T follicular helper cell (primary cell): ENCODE data around the gene CACUL1.
"Not testable (repeated sequence)": the region's sequence is repeated elsewhere in the genome, so short reads cannot be mapped to it uniquely, and the experiment has no call there.

ENCODE experiments used
- DNase-seq: peaks from one replicate; pipeline ENCODE4 v3.0.0-alpha.2; 2020; ENCODE audit warnings: low read depth

Gene CACUL1

DNA sequence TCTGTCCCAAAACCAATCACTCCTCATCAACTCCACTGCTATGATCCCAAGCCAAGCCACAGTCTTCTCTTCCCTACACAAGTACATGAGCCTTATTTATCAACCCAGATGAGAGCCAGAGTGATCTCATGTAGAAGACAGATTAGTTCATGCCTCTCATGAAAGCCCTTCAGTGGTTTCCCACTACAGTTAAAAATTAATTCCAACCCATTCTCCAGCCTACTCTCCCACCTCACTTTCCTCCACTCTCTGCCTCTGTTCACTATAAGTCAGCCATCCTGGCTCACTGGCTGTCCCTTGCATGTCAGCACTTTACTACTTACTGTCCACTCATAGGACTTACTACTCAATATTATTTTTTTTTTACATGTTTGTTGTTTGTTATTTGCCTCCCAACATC lies 67.3 kb downstream of the CACUL1 start:
- DNase-seq, result no peak

DNA sequence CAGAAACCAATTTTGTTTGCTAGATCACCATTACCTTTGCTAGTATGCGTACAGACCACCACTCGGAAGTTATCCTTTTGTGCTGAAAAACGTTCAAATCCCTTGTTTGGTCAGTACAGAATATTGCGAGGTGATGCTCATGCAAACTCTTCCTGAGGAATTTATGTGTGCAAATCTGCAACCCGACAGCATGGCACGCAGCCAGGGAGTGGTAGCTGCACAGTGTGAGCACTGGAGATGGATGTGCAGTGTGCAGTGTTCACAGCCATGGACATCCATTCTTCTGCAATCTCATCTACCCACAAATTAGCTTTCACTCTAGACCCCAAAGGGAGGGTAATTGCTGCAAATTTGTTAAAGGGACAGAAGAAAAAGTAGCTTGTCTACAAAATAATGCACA lies 72.2 kb downstream of the CACUL1 start:
- no peak for DNase-seq

DNA sequence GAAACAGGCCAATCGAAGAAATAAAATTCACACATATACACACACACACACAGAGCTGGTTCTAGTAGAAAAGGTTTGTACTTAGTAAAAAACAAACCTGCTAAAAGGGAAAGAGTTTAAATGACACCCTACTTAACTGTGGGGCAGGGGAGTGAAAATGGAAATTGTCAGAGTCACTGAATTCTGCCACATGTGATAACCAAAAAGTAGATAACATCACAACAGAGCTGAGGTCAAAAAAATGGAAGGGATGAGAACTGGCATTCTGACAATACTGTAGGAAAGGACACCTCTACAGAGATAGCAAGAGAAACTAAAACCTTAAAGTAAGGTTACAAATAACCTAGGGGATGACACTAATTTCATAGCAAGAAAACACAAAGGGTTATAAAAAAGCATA lies 74.6 kb downstream of the CACUL1 start:
- DNase-seq, result no peak

DNA sequence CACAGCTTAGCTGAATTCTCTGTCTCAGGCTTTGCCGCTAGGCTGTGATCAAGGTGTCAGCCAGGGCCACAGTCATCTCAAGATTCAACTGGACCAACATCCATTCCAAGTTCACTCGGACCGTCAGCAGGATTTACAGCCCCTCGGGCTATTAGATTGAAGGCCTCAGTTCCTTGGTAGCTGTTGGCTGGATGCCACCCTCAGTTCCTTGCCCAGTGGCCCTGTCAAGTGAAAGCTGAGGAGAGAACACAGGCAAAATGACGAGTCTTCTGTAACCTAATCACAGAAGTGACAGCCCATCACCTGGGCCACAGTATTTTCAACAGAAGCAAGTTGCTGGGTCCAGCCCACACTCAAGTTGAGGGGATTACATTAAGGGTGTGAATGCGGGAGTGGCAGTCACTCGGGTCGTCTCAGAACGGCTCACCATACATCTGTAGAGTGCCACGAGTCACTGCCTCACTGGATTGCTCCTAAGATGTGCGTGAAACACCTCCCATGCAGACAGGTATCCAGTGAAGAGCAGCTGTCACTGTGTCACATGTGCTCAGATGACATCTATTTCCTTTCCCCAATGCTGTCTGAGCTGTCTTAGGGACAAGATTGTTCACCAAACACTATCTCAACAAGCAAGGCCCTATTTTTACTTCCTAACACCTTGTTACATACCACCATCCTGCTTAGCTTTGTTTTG lies 80.4 kb downstream of the CACUL1 start:
- DNase-seq, result no peak

DNA sequence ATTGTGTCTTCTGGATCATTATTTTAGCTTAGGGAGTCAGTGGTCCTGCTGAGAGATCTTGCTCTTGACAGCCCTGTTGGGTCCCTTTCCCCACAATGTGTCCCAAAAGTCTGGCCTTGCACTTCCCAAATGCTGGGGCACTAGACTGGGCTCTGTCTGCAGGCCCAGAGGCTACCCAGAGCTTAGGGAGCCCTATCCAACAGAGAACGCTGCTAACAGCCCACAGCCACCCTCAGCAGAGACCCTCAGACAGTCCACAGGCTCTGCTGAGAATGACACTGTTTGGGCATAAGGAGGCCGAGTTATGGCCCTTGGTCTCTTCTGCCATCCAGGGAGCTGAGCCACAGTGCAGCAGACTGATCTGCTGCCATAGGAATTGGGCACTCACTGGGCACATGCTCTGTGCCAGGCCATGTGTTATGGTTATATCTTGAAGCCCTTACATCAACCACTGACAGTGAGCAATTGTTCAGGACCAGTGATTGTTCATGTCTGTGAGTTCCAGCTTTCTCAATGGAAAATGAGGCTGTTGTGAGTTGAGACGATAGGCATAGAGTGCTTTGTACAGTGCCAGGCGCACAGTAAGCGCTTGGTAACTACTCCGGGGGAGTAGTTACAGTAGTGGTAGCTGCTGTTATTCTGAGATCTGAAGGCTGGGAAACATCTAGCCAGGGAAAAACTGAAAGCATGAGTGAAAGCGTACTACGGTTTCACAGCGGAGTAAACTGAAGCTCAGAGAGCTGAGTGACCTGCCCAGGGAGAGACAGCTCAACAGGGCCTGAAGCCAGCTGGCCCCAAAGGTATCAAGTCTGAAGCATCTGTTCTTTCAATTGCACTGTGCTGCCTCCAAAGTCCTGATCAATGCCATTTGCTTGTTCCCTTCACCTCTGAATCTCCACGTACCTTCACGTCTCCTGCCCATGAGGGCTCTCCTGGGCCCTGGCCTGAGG lies 81.7 kb downstream of the CACUL1 start:
- DNase-seq, result no peak

DNA sequence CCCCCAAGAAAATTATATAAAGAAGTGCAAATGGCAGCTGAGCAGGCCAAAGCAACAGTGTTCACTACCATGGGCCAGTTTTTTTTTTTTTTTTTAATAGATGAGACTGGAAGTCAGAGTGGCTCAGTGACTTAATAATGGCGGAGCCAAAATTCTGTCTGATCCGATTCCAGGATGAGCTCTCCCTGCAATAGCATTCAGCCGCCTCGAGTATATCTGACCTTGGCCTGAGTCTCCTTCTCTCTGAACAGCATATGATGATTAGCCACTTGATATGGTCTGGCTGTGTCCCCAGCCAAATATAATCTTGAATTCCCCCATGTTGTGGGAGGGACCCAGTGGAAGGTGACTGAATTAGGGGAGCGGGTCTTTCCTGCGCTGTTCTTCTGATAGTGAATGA lies 82.6 kb downstream of the CACUL1 start:
- no peak for DNase-seq

DNA sequence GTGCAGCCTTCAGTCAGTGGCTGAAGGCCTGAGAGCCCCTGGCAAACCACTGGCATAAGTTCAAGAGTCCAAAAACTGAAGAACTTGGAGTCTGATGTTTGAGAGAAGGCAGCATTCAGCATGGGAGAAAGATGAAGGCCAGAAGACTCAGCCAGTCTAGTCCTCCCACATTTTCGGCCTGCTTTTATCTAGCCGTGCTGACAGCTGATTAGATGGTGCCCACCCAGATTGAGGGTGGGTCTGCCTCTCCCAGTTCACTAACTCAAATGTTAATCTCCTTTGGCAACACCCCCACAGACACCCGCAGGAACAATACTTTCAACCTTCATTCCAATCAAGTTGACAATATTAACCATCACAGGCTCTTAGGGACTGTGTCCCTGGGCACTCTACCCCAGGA lies 83.5 kb downstream of the CACUL1 start:
- not testable (repeated sequence) for DNase-seq

DNA sequence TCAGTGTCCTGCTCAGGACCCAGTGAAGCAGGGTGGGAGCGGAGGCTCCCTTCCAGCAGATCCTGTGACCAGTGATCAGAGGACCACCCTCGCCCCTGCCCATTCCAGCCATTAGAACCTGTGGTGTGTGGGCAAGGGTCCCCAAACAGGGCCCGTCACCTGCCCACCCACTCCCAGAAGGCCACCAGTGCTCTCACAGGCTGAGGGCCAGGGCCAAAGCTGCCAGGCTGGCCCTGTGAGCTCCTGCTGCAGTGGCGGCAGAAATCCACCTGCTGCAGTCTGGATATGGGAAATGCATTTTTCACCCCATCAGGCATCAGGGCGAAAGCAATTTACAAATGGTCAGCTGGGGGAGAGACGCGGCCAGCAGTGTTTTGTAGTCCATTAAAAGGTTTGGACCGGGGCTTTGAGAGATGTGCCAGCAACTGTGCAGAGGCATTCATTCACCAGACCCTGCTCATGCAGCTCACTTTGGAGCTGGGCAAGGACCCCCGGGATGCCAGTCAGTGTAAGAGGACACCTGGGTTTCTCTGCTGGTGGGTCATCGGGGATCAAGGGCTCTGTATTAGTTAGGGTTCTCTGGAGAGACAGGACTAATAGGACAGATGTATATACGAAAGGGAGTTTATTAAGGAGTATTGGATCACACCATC lies 84.2 kb downstream of the CACUL1 start:
- no peak for DNase-seq

DNA sequence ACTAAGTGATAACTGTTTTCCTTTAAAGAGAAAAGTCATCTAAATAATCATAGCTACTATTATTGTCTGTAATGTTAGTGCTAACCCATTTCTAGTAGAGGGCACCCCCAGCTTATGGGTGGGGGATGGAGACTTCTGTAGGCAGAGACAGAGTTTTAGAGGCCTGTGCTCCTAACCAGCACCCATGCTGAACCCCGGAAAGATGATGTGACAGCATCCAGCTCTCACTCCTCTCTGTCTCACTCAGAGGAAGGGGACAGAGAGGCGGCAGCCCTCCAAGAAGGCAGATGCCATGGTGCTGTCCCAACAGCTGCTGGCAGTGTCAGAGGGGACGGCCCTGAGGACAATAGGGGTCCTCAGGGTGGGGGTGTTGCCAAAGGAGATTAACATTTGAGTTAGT lies 84.9 kb downstream of the CACUL1 start:
- DNase-seq, result no peak

DNA sequence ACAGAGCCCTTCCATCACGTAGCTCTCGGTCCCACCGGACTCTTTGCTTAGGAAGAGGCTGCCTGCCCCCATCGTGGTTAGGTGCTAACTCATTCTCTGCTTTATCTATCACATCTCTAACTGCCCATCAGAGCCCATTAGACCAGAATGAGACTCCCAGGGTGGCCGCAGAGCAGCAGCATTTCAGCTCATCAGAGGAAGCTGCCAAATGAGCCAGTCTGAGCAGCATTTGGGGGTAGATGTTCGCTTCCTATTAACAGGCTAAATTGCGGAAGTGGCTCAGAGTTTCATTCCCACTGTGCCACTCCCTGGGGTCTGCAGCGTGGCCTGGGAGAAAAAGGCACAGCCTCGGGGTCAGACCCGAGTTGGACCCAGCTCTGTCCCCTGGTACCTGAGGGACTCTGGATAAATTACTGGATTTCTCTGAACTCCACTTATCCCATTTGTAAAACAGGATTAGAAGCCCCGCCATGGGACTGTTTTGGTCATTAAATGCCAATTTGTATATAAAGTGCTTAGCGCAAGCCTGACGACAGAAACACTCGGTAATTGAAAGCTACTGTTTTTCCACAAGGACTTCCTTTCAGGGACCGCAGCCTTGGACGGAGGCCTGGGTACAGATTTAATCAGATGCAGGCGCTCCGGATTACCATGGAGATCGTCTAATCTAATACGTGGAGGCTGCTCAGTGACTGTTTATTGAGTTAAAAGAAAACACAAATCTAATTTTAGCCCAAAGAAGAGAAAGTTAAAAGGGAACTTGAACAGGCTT lies 85.6 kb downstream of the CACUL1 start:
- DNase-seq, result no peak

DNA sequence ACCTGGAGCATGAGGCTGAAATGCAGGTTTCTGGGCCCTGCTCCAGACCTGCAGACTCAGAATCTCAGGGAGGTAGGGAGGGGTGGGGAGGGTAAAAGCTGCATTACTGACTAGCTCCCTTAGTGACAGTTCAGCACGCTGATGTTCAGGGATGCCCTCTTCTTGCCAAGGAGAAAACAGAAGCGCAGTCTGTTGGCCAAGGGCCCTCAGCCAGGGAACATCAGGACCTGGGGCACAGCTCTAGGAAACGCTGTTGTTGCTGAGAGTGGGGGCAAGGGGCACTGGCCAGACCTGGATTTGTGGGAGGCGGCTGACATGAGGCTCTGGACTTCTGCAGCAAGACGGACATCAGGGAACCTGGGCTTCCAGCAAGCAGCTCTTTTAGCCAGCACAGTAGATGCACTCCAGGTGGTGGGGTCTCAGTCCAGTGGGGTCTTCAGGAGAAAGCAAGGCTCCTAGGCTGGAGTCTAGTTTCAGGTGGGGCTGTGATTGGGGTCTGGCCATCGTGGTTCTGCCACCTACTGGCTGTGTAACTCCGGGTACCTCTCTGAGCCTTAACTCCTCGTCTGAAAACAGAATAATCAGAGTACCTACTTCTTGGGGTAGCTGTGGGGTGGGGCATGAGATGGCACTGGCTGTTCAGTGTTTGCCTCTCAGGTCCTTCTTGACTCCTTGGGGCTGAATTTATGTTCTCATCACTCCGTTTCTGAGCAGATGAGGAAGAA lies 86.4 kb downstream of the CACUL1 start:
- DNase-seq, result no peak

DNA sequence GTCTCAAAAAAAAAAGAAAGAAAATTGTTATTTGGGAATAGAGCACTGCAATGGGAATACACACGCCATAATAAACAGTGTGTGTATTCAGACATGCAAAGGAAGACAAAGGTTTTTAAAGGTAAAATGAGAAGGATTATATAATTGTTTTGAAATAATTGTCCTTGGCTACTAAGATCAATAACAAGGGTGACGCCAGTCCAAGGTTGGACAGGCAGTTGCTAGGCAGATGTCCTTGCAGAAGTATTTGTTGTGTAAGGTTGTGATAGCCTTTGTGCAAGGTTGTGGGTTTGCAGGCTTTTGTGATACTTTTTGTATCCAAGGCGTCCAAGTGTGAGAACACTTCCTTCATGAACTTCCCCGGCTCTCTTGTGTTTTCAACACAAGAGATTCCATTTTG lies 87.0 kb downstream of the CACUL1 start:
- no peak for DNase-seq

DNA sequence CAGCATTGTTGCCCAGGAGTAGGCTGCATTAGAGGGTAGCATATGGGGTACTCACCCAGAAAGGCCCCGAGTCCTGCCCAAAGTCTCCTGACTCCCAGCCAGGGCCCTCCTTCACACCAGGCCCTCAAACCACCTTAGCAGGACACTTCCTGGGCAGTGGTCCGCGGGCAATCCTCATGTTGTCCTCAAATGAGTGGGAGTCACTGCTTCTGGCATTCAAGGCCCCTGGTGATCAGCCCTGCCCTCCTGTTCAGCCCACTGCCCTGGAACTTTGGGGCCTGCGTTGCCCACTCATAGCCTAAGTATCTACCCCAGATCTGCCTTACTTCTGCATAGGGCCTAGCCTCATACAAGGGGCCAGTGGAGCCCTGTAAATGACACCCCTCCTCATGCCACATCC lies 88.4 kb downstream of the CACUL1 start:
- DNase-seq, result no peak

DNA sequence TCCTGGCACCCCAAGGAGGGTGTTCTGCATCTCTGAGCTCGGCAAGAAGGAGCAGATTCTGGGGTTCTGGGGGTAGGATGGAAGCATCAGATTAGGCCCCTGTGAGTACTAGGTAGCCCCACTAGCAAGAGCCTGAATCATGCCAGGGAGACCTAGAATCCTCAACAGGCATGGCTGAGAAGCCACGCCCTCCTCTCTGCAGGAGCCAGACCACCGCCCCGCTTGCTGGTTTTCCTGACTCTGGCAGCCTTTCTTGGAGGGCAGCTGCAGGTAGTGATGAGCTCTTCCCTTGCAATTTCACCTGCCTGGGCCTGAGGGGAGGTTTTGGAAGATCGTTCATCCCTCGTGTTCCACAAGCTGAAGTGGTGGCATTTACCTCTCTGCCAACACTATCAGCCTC lies 90.4 kb downstream of the CACUL1 start:
- DNase-seq, result no peak

DNA sequence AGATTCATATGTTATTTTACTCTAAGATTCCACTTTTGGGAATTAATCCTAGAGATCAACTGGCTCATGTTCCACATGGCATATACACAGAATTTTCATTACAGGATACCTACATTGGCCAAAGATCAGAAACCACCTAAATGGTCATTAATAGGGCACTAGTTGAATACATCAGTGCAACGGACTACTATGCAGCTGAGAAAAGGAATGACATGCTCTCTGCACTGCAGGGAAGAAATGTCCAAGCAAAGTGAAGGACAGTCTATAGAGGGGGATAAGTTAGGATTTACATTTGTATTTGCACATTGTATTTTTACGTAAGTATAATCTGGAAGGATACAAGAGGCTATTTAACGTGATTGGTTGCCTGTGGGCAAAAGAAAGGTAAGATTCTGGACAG lies 91.6 kb downstream of the CACUL1 start:
- no peak for DNase-seq

DNA sequence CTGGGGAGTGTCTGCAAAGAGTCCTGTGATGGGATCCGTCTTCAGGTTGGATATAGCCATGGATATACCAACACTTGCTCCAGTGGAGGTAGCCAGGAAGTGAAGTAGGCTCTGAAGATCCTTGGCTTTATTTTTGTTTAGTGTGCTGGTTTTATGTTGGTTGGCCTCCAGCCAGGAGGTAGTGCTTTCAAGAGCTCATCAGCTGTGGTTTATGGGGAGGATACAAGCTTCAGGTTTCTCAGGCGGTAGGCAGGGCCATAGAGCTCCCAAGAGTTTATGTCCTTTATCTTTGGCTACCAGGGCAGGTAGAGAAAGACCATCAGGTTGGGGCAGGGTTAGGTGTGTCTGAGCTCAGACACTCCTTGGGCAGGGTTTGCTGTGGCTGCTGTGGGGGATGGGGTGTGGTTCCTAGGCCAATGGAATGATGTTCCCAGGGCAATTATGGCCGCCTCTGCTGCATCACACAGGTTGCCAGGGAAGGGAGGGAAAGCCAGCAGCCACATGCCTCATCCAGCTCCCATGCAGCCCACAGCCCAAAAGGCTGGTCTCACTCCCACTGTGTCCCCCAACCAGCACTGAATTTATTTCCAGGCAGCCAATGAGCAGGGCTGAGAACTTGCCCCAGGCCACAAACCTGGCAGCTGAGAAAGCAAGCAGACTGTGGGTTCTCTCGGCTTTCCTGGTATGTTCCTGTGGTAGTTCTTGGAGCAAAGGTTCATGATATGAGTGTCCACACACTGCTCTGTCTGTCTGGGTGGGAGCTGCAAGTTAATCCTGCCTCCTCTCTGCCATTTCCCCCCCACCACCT lies 92.3 kb downstream of the CACUL1 start:
- no peak for DNase-seq

DNA sequence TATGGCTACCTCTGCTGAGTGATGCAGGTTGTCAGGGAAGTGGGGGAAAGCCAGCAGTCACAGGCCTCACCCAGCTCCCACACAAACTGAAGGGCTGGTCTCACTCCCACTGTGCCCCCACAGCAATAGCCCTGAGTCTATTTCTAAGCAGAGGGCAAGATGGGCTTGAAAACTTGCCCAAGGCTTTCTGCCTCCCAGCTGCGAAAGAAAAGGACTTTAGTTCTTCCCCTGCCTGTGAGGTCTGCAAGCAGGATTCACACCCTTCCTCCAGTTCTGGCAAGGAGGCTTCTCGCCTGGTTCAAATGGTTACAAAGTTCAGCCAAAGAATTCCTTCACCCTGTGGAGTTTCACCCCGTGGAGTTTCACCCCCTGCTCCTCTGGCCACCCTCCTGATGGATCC lies 96.0 kb downstream of the CACUL1 start:
- no peak for DNase-seq

DNA sequence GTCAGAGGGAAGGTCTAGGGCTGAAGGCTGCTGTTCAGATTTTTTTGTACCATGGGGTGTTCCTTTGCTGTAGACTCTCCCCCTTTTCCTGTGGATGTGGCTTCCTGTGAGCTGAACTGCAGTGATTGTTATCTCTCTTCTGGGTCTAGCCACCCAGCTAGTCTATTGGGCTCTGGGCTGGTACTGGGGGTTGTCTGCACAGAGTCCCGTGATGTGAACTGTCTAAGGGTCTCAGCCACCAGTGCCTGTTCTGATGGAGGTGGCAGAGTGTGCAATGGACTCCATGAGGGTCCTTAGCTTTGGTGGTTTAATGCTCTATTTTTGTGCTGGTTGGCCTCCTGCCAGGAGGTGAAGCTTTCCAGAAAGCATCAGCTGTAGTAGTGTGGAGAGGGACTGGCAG lies 96.6 kb downstream of the CACUL1 start:
- not testable (repeated sequence) for DNase-seq

DNA sequence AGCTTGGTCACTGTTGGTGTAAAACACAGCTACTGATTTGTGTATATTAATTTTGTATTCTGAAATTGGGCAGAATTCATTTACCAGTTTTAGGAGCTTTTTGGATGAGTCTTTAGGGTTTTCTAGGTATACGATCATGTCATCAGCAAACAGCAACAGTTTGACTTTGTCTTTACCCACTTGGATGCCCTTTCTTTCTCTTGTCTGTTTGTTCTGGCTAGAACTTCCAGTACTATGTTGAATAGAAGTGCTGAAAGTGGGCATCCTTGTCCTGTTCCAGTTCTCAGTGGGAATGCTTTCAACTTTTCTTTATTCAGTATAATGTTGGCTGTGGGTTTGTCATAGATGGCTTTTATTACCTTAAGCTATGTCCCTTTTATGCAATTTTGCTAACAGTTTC lies 109.5 kb downstream of the CACUL1 start:
- not testable (repeated sequence) for DNase-seq

DNA sequence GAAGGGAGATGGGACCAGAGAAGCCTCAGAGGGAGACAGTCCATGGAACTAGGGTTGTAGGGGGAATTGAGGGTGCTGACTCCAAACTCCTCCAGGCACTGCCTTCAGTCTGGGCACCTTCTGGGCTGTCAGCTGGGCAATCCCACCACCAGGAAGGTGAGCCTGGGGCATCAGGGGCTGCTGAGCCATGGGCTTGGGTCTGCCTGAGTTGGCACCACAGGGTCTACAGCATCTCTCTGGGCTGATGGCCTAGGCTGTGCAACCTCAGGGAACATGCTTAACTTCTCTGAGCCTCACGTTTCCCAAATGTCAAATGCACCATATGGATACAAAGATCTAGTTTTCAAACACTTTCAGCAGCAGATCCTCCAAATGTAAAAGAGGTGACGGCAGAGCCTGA lies 112.5 kb downstream of the CACUL1 start:
- no peak for DNase-seq

DNA sequence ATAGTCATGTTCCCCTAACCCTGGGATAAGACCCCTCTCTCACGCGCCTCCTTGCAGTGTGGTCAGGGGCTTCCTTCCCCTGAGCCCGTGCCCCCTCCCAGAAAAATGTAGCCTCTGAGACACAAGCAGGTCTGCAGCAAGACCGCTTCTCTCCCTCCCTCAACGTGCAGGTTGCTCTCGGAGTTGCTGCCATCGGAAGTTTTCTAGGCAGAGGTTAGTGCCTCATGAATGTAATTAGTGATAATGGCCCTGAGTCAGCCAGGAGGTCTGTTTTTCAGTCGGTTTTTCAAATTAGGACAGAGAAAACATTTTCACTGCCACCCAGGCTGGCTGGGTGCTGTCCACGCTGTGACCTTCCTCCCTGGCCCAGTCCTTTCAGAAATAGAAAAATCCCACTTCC lies 116.1 kb downstream of the CACUL1 start:
- no peak for DNase-seq
